ENCODE data around the gene TMEM92. TPM values are rescaled to one million over a fixed set of nuclear protein-coding genes. Genes with fewer than 3 reads are reported as not detected.
"Not testable (repeated sequence)": the region's sequence is repeated elsewhere in the genome, so short reads cannot be mapped to it uniquely, and the experiment has no call there.

TMEM92 gene
- total RNA-seq, 1 donor from 2014 or later: 0.88 TPM

- ATAC-seq: no peak
Observed at GRCh38 chr17:50276588-50277356, 2.5 kb downstream of the TMEM92 start.

GRCh38 chr17:50277357-50277754, 3.1 kb downstream of the TMEM92 start:
- ATAC-seq: no peak

GRCh38 chr17:50278526-50279180, 4.4 kb downstream of the TMEM92 start:
- ATAC-seq: no peak

- peak; percentile 30 for ATAC-seq
Observed at GRCh38 chr17:50279181-50279526, 4.9 kb downstream of the TMEM92 start.

GRCh38 chr17:50279639-50280038, 5.4 kb downstream of the TMEM92 start:
- no peak for ATAC-seq

GRCh38 chr17:50280068-50280467, 5.8 kb downstream of the TMEM92 start:
- no peak for ATAC-seq

GRCh38 chr17:50280801-50281441, 6.7 kb downstream of the TMEM92 start:
- ATAC-seq: no peak

- no peak for ATAC-seq
Observed at GRCh38 chr17:50281739-50282401, 7.6 kb downstream of the TMEM92 start.

- no peak for ATAC-seq
Observed at GRCh38 chr17:50283246-50283645, 9.0 kb downstream of the TMEM92 start.

- no peak for ATAC-seq
Observed at GRCh38 chr17:50283714-50284113, 9.4 kb downstream of the TMEM92 start.

GRCh38 chr17:50285941-50286340, 11.7 kb downstream of the TMEM92 start:
- ATAC-seq: no peak

- ATAC-seq: not testable (repeated sequence)
Observed at GRCh38 chr17:50287302-50287701, 13.0 kb downstream of the TMEM92 start.

GRCh38 chr17:50288306-50288705, 14.0 kb downstream of the TMEM92 start:
- ATAC-seq: no peak

- ATAC-seq: no peak
Observed at GRCh38 chr17:50289278-50289677, 15.0 kb downstream of the TMEM92 start.

GRCh38 chr17:50289991-50290702, 15.9 kb downstream of the TMEM92 start:
- peak; percentile 97 for ATAC-seq

GRCh38 chr17:50290933-50291332, 16.7 kb downstream of the TMEM92 start:
- ATAC-seq: no peak

GRCh38 chr17:50292465-50292864, 18.2 kb downstream of the TMEM92 start:
- ATAC-seq: no peak

- ATAC-seq: no peak
Observed at GRCh38 chr17:50295021-50295420, 20.8 kb downstream of the TMEM92 start.

GRCh38 chr17:50297407-50297865, 23.2 kb downstream of the TMEM92 start:
- peak; percentile 94 for ATAC-seq

- no peak for ATAC-seq
Observed at GRCh38 chr17:50298018-50298417, 23.8 kb downstream of the TMEM92 start.

GRCh38 chr17:50299776-50300175, 25.5 kb downstream of the TMEM92 start:
- ATAC-seq: no peak

GRCh38 chr17:50300824-50301223, 26.6 kb downstream of the TMEM92 start:
- not testable (repeated sequence) for ATAC-seq

Measured in esophagus mucosa (tissue), 1 donor.